Thyroid gland (tissue), 4 donors: ENCODE measurements around the gene DACH1. TPM values are rescaled to one million over a fixed set of nuclear protein-coding genes. Genes with fewer than 3 reads are reported as not detected.

Source experiments
- DNase-seq, 2 donors: peaks; one replicate each; pipeline ENCODE4 v3.0.0-alpha.2; 2019
- H3K27ac ChIP-seq, 3 donors: fragments of 200-600 bp; sonication (generic); 1 replicate in 2 of 3; 2 replicates in 1 of 3; pipeline ENCODE4 v1.5.1; 2016 to 2019; ENCODE audit warnings: mild to moderate bottlenecking in 1 of 3, moderate library complexity in 1 of 3
- H3K27me3 ChIP-seq: fragments of 200-600 bp; sonication (generic); one replicate; pipeline ENCODE4 v1.5.1; 2019
- H3K36me3 ChIP-seq, 2 donors: fragments of 200-600 bp; sonication (generic); one replicate each; pipeline ENCODE4 v1.5.1; 2016 to 2019
- H3K4me1 ChIP-seq, 2 donors: fragments of 200-600 bp; sonication (generic); one replicate each; pipeline ENCODE4 v1.5.1; 2017 to 2019
- H3K4me3 ChIP-seq, 3 donors: fragments of 200-600 bp; sonication (generic); replicated peaks in 1 of 3; 1 replicate in 2 of 3; 2 replicates in 1 of 3; pipeline ENCODE4 v1.5.1; 2016; ENCODE audit warnings: mild to moderate bottlenecking in 1 of 3
- H3K9me3 ChIP-seq: fragments of 200-600 bp; sonication (generic); one replicate; pipeline ENCODE4 v1.5.1; 2017
- POLR2A ChIP-seq, 2 donors: fragments of 450-650 bp; IDR thresholded peaks; one replicate each; pipeline ENCODE4 v1.6.1; 2017; ENCODE audit warnings: antibody characterized with exemption in 2 of 2, mild to moderate bottlenecking in 2 of 2, moderate library complexity in 1 of 2
- WGBS, 2 donors: methylation state at CpG; one replicate each; pipeline ENCODE4 v1.1.5; 2017; 5-methylcytosine and 5-hydroxymethylcytosine counted together
- intact Hi-C: fragments of 100-400 bp; cut with DNase I; formaldehyde crosslinking; loops from one replicate; pipeline ENCODE4 v1.15.1; 2023
- total RNA-seq, 4 donors: library from RNA; depleted of rRNA; stranded (reverse); fragments of >200 nt; gene quantifications; one replicate each; pipeline ENCODE4 v1.2.3, GENCODE V29; 2016
- TF ChIP-seq, protein P1 (sequence below), 6 experiments: fragments of 200-600 bp in 3 of 6; fragments of 450-650 bp in 3 of 6; sonication (generic) in 3 of 6; IDR thresholded peaks; one replicate each; pipeline ENCODE4 v1.5.1; 2016 to 2019; ENCODE audit warnings: antibody characterized with exemption in 6 of 6, mild to moderate bottlenecking in 2 of 6, inconsistent platforms in 1 of 6, moderate library complexity in 1 of 6

The DACH1 gene
- total RNA-seq, 4 donors from 2014 or later = 0.33 to 0.49 (median 0.33) TPM; not detected in 1

GRCh38 chr13:71483733-71484132 lies 383.3 kb downstream of the DACH1 start:
- H3K27me3 ChIP-seq = no peaks in the 10 kb centered on the region
- no peak for DNase-seq
- no peak overlapping the region for H3K4me3 ChIP-seq
- no peaks in the 10 kb centered on the region for H3K4me1 ChIP-seq
- H3K9me3 ChIP-seq = no peaks in the 10 kb centered on the region
- TF ChIP-seq POLR2A (IDR thresholded peaks at IDR 0.05) = no peak
- TF ChIP-seq, protein P1, sequence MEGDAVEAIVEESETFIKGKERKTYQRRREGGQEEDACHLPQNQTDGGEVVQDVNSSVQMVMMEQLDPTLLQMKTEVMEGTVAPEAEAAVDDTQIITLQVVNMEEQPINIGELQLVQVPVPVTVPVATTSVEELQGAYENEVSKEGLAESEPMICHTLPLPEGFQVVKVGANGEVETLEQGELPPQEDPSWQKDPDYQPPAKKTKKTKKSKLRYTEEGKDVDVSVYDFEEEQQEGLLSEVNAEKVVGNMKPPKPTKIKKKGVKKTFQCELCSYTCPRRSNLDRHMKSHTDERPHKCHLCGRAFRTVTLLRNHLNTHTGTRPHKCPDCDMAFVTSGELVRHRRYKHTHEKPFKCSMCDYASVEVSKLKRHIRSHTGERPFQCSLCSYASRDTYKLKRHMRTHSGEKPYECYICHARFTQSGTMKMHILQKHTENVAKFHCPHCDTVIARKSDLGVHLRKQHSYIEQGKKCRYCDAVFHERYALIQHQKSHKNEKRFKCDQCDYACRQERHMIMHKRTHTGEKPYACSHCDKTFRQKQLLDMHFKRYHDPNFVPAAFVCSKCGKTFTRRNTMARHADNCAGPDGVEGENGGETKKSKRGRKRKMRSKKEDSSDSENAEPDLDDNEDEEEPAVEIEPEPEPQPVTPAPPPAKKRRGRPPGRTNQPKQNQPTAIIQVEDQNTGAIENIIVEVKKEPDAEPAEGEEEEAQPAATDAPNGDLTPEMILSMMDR (IDR thresholded peaks at IDR 0.05) = no peak
- no peak overlapping the region for H3K27ac ChIP-seq
- H3K36me3 ChIP-seq = no peaks in the 10 kb centered on the region
- intact Hi-C loops = no loop called here

DNA sequence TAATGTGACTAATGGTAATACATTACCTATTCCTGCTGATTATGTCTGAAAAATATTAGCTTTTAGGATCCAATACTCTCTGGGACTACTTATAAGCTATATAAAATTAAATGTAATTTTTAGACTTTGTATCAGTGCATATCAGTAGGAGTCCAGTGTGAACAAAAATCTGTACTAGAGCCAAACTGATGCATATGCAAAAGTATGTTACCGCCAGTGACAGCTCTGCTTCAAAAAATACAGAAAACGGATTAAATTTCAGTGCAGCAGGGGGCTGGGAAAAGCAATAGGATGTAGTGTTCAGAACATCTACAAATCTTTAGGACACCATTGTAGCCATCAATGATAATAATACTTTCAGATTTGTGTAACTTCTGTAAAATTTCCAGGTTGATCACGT lies 385.5 kb downstream of the DACH1 start:
- Histone ChIP-seq H3K4me1 (no peaks in the 10 kb centered on the region), H3K27ac (no peak overlapping the region), H3K36me3 (no peaks in the 10 kb centered on the region), H3K9me3 (no peaks in the 10 kb centered on the region), H3K27me3 (no peaks in the 10 kb centered on the region), H3K4me3 (no peak overlapping the region)
- TF ChIP-seq, protein P1 (IDR thresholded peaks at IDR 0.05) = no peak
- TF ChIP-seq POLR2A (IDR thresholded peaks at IDR 0.05) = no peak
- 89% methylated on average over 3 of the region's 3 CpGs for WGBS, 2 donors
- intact Hi-C loops = no loop called here
- no peak for DNase-seq

DNA sequence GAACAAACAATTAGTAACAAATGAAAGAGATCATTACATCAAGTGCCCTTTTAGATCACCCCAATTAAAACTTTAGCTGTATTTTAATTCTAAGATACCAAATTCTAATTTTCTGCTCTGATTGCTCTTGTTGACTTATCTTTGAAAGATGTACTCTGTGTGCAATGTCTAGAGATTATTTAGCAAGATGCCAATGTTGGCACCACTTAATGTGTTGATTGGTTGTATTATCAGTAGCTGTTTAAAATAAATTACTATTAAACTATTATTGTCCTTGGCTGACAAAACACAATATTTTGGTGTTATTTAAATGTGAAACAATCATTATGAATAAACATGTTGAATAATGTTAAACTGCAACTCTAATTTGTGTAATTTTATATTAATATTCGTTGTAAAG lies 386.0 kb downstream of the DACH1 start:
- no peaks in the 10 kb centered on the region for H3K9me3 ChIP-seq
- TF ChIP-seq POLR2A (IDR thresholded peaks at IDR 0.05) = no peak
- TF ChIP-seq, protein P1 (IDR thresholded peaks at IDR 0.05) = no peak
- no peak overlapping the region for H3K27ac ChIP-seq
- H3K36me3 ChIP-seq = no peaks in the 10 kb centered on the region
- intact Hi-C loops = no loop called here
- no peaks in the 10 kb centered on the region for H3K27me3 ChIP-seq
- H3K4me3 ChIP-seq = no peak overlapping the region
- 75 to 79% methylated on average over 1 of the region's 1 CpG for WGBS, 2 donors
- DNase-seq = no peak
- no peaks in the 10 kb centered on the region for H3K4me1 ChIP-seq

GRCh38 chr13:71477735-71478134 lies 389.3 kb downstream of the DACH1 start:
- no peaks in the 10 kb centered on the region for H3K36me3 ChIP-seq
- WGBS, 2 donors = 64 to 68% methylated on average over 6 of the region's 6 CpGs
- no peaks in the 10 kb centered on the region for H3K4me1 ChIP-seq
- no peak overlapping the region for H3K4me3 ChIP-seq
- no peak for DNase-seq
- intact Hi-C loops = no loop called here
- H3K27me3 ChIP-seq = no peaks in the 10 kb centered on the region
- no peak overlapping the region for H3K27ac ChIP-seq
- no peak for TF ChIP-seq POLR2A (IDR thresholded peaks at IDR 0.05)
- TF ChIP-seq, protein P1 (IDR thresholded peaks at IDR 0.05) = peak in 1 of 6 experiments; percentile 17
- H3K9me3 ChIP-seq = no peaks in the 10 kb centered on the region

DNA sequence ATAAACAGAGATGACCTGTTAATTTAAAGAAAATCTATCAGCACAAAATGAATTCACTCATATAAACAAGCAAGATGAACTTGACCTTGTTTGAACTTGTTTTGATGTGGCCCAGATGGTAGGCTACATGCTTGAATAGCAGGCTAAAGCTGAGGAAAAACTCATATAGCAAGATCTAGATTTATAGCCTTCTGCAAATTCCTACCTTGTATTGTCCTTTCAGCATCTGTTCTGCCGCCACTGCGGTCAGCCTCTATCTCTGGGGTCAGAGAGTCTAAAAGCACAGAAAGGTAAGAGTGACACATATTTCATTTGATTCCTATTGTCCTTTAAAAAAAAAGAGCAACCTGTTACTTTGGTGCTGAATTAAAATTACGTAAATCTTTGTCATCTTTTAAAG lies 392.1 kb downstream of the DACH1 start:
- intact Hi-C loops = no loop called here
- no peak overlapping the region for H3K4me3 ChIP-seq
- H3K36me3 ChIP-seq = no peaks in the 10 kb centered on the region
- no peak overlapping the region for H3K27ac ChIP-seq
- no peaks in the 10 kb centered on the region for H3K9me3 ChIP-seq
- WGBS, 2 donors = 93 to 94% methylated on average over 3 of the region's 3 CpGs
- no peaks in the 10 kb centered on the region for H3K27me3 ChIP-seq
- no peak for DNase-seq
- H3K4me1 ChIP-seq = no peaks in the 10 kb centered on the region
- TF ChIP-seq POLR2A (IDR thresholded peaks at IDR 0.05) = no peak
- TF ChIP-seq, protein P1 (IDR thresholded peaks at IDR 0.05) = no peak
